Stimulated activated naive B cell treated with anti-CD40 and anti-IgM and Interleukin-4, amounts not matched to agents 10 μg/mL and 1 μg/mL and 100 μg/mL, for 72 hours (primary cell): Measurements from ENCODE around the gene SDK1.
"Not testable (repeated sequence)": the region's sequence is repeated elsewhere in the genome, so short reads cannot be mapped to it uniquely, and the experiment has no call there.

ENCODE experiments used
- ATAC-seq, 2 donors: fragments of 150-1000 bp; cut with Tn5 transposase; replicated peaks; 2 replicates each; pipeline ENCODE4 v1.10.0; 2021; ENCODE audit warnings: moderate library complexity in 1 of 2
- DNase-seq: peaks from one replicate; pipeline ENCODE4 v3.0.0; 2021
- H3K27ac Mint-ChIP-seq: one replicate; pipeline ENCODE4 v1.8.0; 2022; ENCODE audit warnings: mild to moderate bottlenecking, mixed read lengths
- H3K27me3 Mint-ChIP-seq, 2 donors: one replicate each; pipeline ENCODE4 v1.8.0; 2022; ENCODE audit warnings: mixed read lengths in 2 of 2
- H3K36me3 Mint-ChIP-seq, 2 donors: one replicate each; pipeline ENCODE4 v1.8.0; 2022; ENCODE audit warnings: mixed read lengths in 2 of 2, mild to moderate bottlenecking in 1 of 2
- H3K4me1 Mint-ChIP-seq, 2 donors: one replicate each; pipeline ENCODE4 v1.8.0; 2022; ENCODE audit warnings: mixed read lengths in 2 of 2, mild to moderate bottlenecking in 1 of 2
- H3K4me3 Mint-ChIP-seq, 2 donors: one replicate each; pipeline ENCODE4 v1.8.0; 2022; ENCODE audit warnings: mild to moderate bottlenecking in 2 of 2, mixed read lengths in 2 of 2, moderate library complexity in 1 of 2
- H3K9me3 Mint-ChIP-seq, 2 donors: one replicate each; pipeline ENCODE4 v1.8.0; 2022; ENCODE audit warnings: mixed read lengths in 2 of 2, mild to moderate bottlenecking in 1 of 2

The SDK1 gene

GRCh38 chr7:3721422-3721821 lies 420.4 kb downstream of the SDK1 start:
- Mint-ChIP-seq H3K4me3 (no peak overlapping the region), H3K36me3 (no peaks in the 10 kb centered on the region), H3K27ac (no peak overlapping the region), H3K9me3 (no peaks in the 10 kb centered on the region), H3K27me3 (peaks cover 0 to 6% of the 10 kb centered on the region in 2 donors), H3K4me1 (peaks cover 0 to 5% of the 10 kb centered on the region in 2 donors)
- DNase-seq (no peak), ATAC-seq (no peak)

- ATAC-seq = peak in 1 of 2 donors; percentile 58
- H3K36me3 Mint-ChIP-seq = no peaks in the 10 kb centered on the region
- no peak overlapping the region for H3K27ac Mint-ChIP-seq
- no peak overlapping the region for H3K4me3 Mint-ChIP-seq
- no peaks in the 10 kb centered on the region for H3K9me3 Mint-ChIP-seq
- DNase-seq = no peak
- peaks cover 0 to 5% of the 10 kb centered on the region in 2 donors for H3K4me1 Mint-ChIP-seq
- H3K27me3 Mint-ChIP-seq = peaks cover 0 to 6% of the 10 kb centered on the region in 2 donors
These were observed 421.4 kb downstream of the SDK1 start for GRCh38 chr7:3722396-3722922.

GRCh38 chr7:3725155-3726059 lies 424.4 kb downstream of the SDK1 start:
- Mint-ChIP-seq H3K27ac (no peak overlapping the region), H3K4me3 (no peak overlapping the region), H3K4me1 (peaks cover 0 to 5% of the 10 kb centered on the region in 2 donors), H3K27me3 (peaks cover 8 to 15% of the 10 kb centered on the region in 2 donors), H3K9me3 (peaks cover 0 to 1% of the 10 kb centered on the region in 2 donors), H3K36me3 (peaks cover 1 to 4% of the 10 kb centered on the region in 2 donors)
- DNase-seq (no peak), ATAC-seq (no peak)

GRCh38 chr7:3730276-3730675 lies 429.2 kb downstream of the SDK1 start:
- H3K9me3 Mint-ChIP-seq = peaks cover 0 to 1% of the 10 kb centered on the region in 2 donors
- DNase-seq (no peak), ATAC-seq (no peak)
- H3K27ac Mint-ChIP-seq = no peak overlapping the region
- H3K4me1 Mint-ChIP-seq = no peaks in the 10 kb centered on the region
- H3K36me3 Mint-ChIP-seq = peaks cover 1 to 4% of the 10 kb centered on the region in 2 donors
- H3K27me3 Mint-ChIP-seq = peaks cover 9 to 15% of the 10 kb centered on the region in 2 donors
- no peak overlapping the region for H3K4me3 Mint-ChIP-seq

GRCh38 chr7:3732395-3733005 lies 431.4 kb downstream of the SDK1 start:
- H3K4me3 Mint-ChIP-seq = no peak overlapping the region
- H3K27ac Mint-ChIP-seq = no peak overlapping the region
- peaks cover 0 to 1% of the 10 kb centered on the region in 2 donors for H3K9me3 Mint-ChIP-seq
- peaks cover 1 to 4% of the 10 kb centered on the region in 2 donors for H3K36me3 Mint-ChIP-seq
- no peaks in the 10 kb centered on the region for H3K4me1 Mint-ChIP-seq
- peaks cover 9 to 15% of the 10 kb centered on the region in 2 donors for H3K27me3 Mint-ChIP-seq
- no peak for DNase-seq
- ATAC-seq = no peak

- DNase-seq (no peak), ATAC-seq (no peak)
- peaks cover 7 to 10% of the 10 kb centered on the region in 2 donors for H3K27me3 Mint-ChIP-seq
- H3K9me3 Mint-ChIP-seq = peaks cover 5 to 8% of the 10 kb centered on the region in 2 donors
- H3K36me3 Mint-ChIP-seq = peaks cover 0 to 4% of the 10 kb centered on the region in 2 donors
- H3K4me3 Mint-ChIP-seq = no peak overlapping the region
- H3K27ac Mint-ChIP-seq = no peak overlapping the region
- H3K4me1 Mint-ChIP-seq = no peaks in the 10 kb centered on the region
These were observed 432.6 kb downstream of the SDK1 start for GRCh38 chr7:3733541-3734140.

- ATAC-seq (no peak), DNase-seq (no peak)
- H3K4me1 Mint-ChIP-seq = peaks cover 4 to 15% of the 10 kb centered on the region in 2 donors
- no peak overlapping the region for H3K4me3 Mint-ChIP-seq
- no peak overlapping the region for H3K27ac Mint-ChIP-seq
- H3K36me3 Mint-ChIP-seq = peaks cover 5 to 6% of the 10 kb centered on the region in 2 donors
- H3K27me3 Mint-ChIP-seq = peaks cover 0 to 10% of the 10 kb centered on the region in 2 donors
- peaks cover 11 to 16% of the 10 kb centered on the region in 2 donors for H3K9me3 Mint-ChIP-seq
These were observed 437.9 kb downstream of the SDK1 start for GRCh38 chr7:3738964-3739363.

- no peak for ATAC-seq
- peaks cover 0 to 10% of the 10 kb centered on the region in 2 donors for H3K27me3 Mint-ChIP-seq
- H3K27ac Mint-ChIP-seq = no peak overlapping the region
- no peak for DNase-seq
- peaks cover 5 to 6% of the 10 kb centered on the region in 2 donors for H3K36me3 Mint-ChIP-seq
- no peak overlapping the region for H3K4me3 Mint-ChIP-seq
- H3K4me1 Mint-ChIP-seq = peaks cover 4 to 15% of the 10 kb centered on the region in 2 donors
- H3K9me3 Mint-ChIP-seq = peaks cover 11 to 16% of the 10 kb centered on the region in 2 donors
These were observed 438.9 kb downstream of the SDK1 start for GRCh38 chr7:3739983-3740382.

GRCh38 chr7:3747467-3747866 lies 446.4 kb downstream of the SDK1 start:
- no peaks in the 10 kb centered on the region for H3K36me3 Mint-ChIP-seq
- H3K4me3 Mint-ChIP-seq = no peak overlapping the region
- ATAC-seq = peak; percentile 75 to 79
- no peak for DNase-seq
- H3K27me3 Mint-ChIP-seq = no peaks in the 10 kb centered on the region
- peaks cover 0 to 2% of the 10 kb centered on the region in 2 donors for H3K9me3 Mint-ChIP-seq
- peaks cover 8 to 10% of the 10 kb centered on the region in 2 donors for H3K4me1 Mint-ChIP-seq
- H3K27ac Mint-ChIP-seq = peak overlapping the region; percentile 59

- ATAC-seq = no peak
- no peaks in the 10 kb centered on the region for H3K36me3 Mint-ChIP-seq
- no peak overlapping the region for H3K4me3 Mint-ChIP-seq
- peaks cover 0 to 2% of the 10 kb centered on the region in 2 donors for H3K9me3 Mint-ChIP-seq
- H3K27me3 Mint-ChIP-seq = peaks cover 0 to 3% of the 10 kb centered on the region in 2 donors
- H3K27ac Mint-ChIP-seq = no peak overlapping the region
- peaks cover 8% of the 10 kb centered on the region in 2 donors for H3K4me1 Mint-ChIP-seq
- DNase-seq = no peak
These were observed 447.3 kb downstream of the SDK1 start for GRCh38 chr7:3748389-3748788.

- DNase-seq (no peak), ATAC-seq (no peak)
- Mint-ChIP-seq H3K36me3 (no peaks in the 10 kb centered on the region), H3K27me3 (peaks cover 8 to 15% of the 10 kb centered on the region in 2 donors), H3K4me3 (no peak overlapping the region), H3K9me3 (peaks cover 0 to 3% of the 10 kb centered on the region in 2 donors), H3K27ac (no peak overlapping the region), H3K4me1 (peaks cover 3 to 5% of the 10 kb centered on the region in 2 donors)
These were observed 452.8 kb downstream of the SDK1 start for GRCh38 chr7:3753868-3754267.

GRCh38 chr7:3754493-3755341 lies 453.7 kb downstream of the SDK1 start:
- H3K27me3 Mint-ChIP-seq = peaks cover 8 to 15% of the 10 kb centered on the region in 2 donors
- peaks cover 3 to 5% of the 10 kb centered on the region in 2 donors for H3K4me1 Mint-ChIP-seq
- peaks cover 0 to 3% of the 10 kb centered on the region in 2 donors for H3K9me3 Mint-ChIP-seq
- no peak for DNase-seq
- H3K36me3 Mint-ChIP-seq = no peaks in the 10 kb centered on the region
- no peak overlapping the region for H3K27ac Mint-ChIP-seq
- no peak overlapping the region for H3K4me3 Mint-ChIP-seq
- ATAC-seq = no peak

- H3K9me3 Mint-ChIP-seq, H3K4me1 Mint-ChIP-seq, DNase-seq, H3K27ac Mint-ChIP-seq, ATAC-seq, H3K4me3 Mint-ChIP-seq, H3K36me3 Mint-ChIP-seq: not testable (repeated sequence)
- peaks cover 15% of the 10 kb centered on the region in 2 donors for H3K27me3 Mint-ChIP-seq
These were observed 454.9 kb downstream of the SDK1 start for GRCh38 chr7:3755778-3756453.
